H54 (cell line): Measurements from ENCODE around the gene TMEM229A.
"Not testable (repeated sequence)": the region's sequence is repeated elsewhere in the genome, so short reads cannot be mapped to it uniquely, and the experiment has no call there.

Source experiments
- DNase-seq: peaks from one replicate; pipeline ENCODE4 v3.0.0; 2011; ENCODE audit warnings: low spot score, mixed read lengths; ENCODE audit not compliant: insufficient read length
- FAIRE-seq: peaks from 3 replicates; lab custom pipeline; 2011; peaks lifted over from hg19 to GRCh38; lab: Jason Lieb, UNC
- POLR2A ChIP-seq: IDR thresholded peaks from 2 replicates; pipeline ENCODE4 v1.6.1; 2011; ENCODE audit warnings: low read depth, mild to moderate bottlenecking, low read length

Gene TMEM229A

GRCh38 chr7:124032369-124033094, at the start of gene TMEM229A:
Gene TMEM229A (minus strand): TSS chr7:124033067. CDS start chr7:124033003, 64 bp downstream.
- no peak for FAIRE-seq
- TF ChIP-seq POLR2A: no peak
- no peak for DNase-seq

DNA sequence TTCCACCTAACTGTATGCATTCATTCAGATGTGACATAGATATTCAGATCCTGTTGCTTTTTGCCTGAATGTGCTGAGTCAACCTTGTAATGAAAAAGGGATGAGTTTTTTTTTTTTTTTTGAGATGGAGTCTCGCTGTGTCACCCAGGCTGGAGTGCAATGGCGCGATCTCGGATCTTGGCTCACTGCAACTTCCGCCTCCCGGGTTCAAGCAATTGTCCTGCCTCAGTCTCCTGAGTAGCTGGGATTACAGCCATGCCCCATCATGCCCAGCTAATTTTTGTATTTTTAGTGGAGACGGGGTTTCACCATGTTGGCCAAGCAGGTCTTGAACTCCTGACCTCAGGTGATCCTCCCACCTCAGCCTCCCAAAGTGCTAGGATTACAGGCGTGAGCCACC, 49.4 kb upstream of the TMEM229A start:
- not testable (repeated sequence) for DNase-seq, FAIRE-seq

DNA sequence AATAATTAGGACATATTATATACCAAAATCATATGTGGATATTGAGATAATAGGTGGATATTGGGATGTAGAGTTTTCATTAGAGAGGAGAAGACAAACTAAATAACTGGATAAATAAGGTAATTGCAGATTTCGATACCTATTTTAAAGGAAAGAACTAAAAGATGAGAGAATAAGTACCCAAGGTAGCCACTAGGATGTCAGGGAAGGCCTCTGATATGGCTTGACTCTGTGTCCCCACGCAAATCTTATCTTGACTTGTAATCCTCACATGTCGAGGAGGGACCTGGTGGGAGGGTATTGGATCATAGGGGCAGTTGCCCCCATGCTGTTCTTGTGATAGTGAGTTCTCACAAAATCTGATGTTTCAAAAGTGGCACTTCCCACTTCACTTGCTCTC, 44.7 kb upstream of the TMEM229A start:
- DNase-seq: no peak
- FAIRE-seq: no peak
- TF ChIP-seq POLR2A: no peak

GRCh38 chr7:124076841-124077240, 44.0 kb upstream of the TMEM229A start:
- FAIRE-seq: no peak

GRCh38 chr7:124074007-124074406, 41.1 kb upstream of the TMEM229A start:
- FAIRE-seq: no peak
- DNase-seq: no peak
- no peak for TF ChIP-seq POLR2A

More at GRCh38 chr7:124076841-124077240, 44.0 kb upstream of the TMEM229A start:
- TF ChIP-seq POLR2A: no peak
- no peak for DNase-seq

- TF ChIP-seq POLR2A: no peak
- DNase-seq (no peak), FAIRE-seq (no peak)
Observed at GRCh38 chr7:124073310-124073645, 40.4 kb upstream of the TMEM229A start.

- TF ChIP-seq POLR2A: no peak
- DNase-seq: no peak
Observed at GRCh38 chr7:124072603-124073309, 39.9 kb upstream of the TMEM229A start.

GRCh38 chr7:124071843-124072242, 39.0 kb upstream of the TMEM229A start:
- FAIRE-seq (no peak), DNase-seq (no peak)
- TF ChIP-seq POLR2A: no peak

More at GRCh38 chr7:124072603-124073309, 39.9 kb upstream of the TMEM229A start:
- FAIRE-seq: peak; percentile 68

DNA sequence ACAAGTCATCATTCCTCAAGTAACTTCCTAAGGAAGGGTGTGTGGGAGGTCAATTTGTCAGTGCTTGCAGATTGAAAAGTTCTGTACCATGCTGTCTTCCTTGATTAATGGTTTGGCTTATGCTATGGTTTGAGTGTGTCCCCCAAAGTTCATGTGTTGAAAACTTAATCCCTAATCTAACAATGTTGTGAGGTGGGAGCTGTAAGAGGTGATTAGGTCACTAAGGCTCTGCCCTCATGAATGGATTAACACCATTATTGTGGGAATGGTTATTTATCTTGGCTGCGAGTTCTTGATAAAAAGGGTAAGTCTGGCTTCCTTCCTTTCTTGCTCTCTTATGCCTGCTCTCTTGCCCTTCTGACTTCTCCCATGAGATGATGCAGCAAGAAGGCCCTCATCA, 29.3 kb upstream of the TMEM229A start:
- TF ChIP-seq POLR2A: no peak
- FAIRE-seq: no peak
- DNase-seq: no peak

- FAIRE-seq (no peak), DNase-seq (no peak)
- no peak for TF ChIP-seq POLR2A
Observed at GRCh38 chr7:124060528-124060927, 27.7 kb upstream of the TMEM229A start.

GRCh38 chr7:124059375-124059774, 26.5 kb upstream of the TMEM229A start:
- no peak for FAIRE-seq

DNA sequence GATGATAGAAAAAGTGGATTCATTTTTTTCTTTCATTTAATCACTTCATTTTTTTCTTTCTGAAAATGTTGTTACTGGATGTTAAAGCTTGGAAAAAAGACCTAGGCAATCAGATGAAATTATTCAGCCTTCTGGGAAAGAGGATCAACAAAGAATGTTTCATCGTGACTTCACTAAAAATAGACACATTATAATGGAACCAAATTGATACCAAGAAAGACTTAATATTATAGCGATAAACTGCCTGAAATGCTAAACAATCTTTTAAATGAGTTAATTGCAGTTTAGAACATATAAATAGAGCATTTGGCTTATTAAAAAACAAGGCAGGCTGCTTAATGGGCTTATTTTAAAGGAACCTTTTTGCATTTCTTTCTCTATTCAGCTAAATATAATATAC, 25.6 kb upstream of the TMEM229A start:
- TF ChIP-seq POLR2A: no peak
- no peak for DNase-seq
- FAIRE-seq: no peak

More at GRCh38 chr7:124059375-124059774, 26.5 kb upstream of the TMEM229A start:
- no peak for DNase-seq
- no peak for TF ChIP-seq POLR2A

GRCh38 chr7:124057872-124058271, 25.0 kb upstream of the TMEM229A start:
- FAIRE-seq (no peak), DNase-seq (no peak)
- TF ChIP-seq POLR2A: no peak

DNA sequence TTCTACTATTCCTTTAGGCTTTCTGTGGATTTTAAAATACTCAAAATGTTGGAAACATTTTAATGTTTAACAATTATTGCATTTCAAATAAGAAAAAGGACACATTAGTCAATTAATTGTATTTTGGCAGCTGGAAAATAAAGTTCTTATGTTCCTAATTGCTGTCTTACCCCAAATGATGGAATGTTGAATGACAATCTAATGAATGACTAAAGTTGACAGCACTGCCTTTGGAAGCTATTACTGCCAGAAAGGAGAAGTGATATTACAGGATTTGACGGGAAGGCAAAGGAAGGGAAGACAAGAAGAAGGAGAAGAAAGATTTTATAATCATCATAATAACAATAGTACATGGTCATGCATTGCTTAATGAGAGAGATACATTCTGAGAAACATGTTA, 23.4 kb upstream of the TMEM229A start:
- FAIRE-seq (no peak), DNase-seq (no peak)
- no peak for TF ChIP-seq POLR2A
